HG03442 (cell line): Measurements from ENCODE around the gene BCL2L11.

Experiments
- ATAC-seq: cut with Tn5 transposase; IDR thresholded peaks from one replicate; pipeline ENCODE4 v1.9.1; 2021; ENCODE audit warnings: mild to moderate bottlenecking, moderate library complexity; ENCODE audit not compliant: unreplicated experiment

The BCL2L11 gene

DNA sequence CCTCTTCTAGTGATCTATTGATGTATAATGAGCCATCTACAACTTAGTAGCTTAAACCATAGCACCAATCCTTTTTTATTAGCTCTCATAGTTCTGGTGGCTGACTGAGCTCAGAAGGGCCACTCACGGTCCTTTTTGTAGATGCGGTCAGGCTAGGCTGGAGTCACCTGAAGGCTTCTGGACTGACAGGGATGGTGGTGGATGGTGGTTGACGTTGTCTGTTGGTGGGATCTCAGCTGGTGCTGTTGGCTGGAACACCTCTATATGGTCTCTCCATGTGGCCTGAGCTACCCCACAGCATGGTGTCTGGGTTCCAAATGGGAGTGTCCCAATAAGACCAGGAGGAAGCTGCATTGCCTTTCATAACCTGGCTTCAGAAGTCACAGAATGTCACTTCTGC lies 68.0 kb downstream of the BCL2L11 start:
- ATAC-seq, result no peak

DNA sequence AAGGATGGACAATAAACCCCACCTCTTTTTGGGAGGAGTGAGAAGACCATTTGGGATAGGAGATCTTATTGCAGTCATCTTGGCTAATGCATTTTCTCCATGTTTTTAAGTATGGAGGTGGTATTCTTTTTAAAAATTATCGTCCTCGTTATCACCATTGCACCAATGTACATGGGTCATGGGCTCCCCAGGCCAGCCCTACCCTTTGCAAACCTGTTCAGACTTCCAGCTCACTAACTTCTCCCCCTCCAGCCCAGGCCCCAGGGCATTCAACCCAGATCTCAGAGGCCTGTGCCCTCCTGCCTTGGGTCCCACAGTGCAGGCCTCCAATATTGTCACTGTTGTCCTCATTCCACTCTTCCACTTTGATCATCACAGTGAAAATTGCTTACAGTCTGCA lies 68.4 kb downstream of the BCL2L11 start:
- ATAC-seq, result no peak

DNA sequence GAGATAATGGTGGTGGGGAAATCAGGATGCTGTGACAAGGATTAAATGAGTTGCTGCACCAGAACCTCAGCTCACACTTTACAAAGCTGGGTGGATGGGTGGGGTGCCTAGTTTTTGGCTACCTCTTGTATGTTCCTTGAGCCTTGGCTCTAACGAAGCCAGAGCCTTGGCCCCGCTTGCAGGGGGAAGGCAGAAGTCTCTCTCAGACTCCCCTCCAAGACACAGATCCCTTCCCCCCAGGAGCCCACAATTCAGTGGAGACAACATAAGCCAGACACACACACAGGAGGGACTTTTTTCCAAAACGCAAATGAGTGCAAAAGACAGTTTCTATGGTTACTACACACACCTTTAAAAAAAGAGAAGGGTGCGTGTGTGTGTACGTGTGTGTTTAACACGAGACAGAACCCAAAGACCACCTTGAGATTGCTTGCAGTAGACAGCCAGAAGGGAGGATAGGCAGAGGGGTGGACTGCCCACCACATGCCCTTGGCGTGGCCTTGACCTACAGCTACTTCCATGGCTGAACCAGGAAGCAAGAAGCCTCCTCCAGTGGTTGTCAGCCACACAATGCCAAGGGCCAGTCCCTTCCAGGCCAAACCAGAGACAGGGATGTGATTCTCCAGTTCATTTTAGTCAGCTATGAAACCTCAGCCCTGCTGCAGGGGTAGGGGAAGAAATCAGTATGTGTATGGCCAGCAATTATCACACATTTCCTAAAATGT lies 70.3 kb downstream of the BCL2L11 start:
- no peak for ATAC-seq

DNA sequence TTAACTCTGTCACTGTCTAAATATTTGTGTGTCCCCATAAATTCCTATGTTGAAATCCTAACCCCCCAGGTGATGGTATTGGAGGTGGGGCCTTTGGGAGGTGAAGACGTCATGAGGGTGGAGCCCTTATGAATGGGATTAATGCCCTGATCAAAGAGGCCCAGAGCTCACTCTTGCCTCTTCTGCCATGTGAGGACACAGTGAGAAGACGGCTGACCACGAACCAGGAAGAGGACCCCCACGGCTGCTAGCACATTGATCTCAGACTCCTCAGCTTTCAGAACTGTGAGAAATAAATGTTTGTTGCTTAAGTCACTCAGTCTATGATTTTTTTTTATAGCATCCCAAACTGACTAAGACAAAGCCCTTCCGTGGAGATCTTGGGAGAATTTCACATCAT lies 71.2 kb downstream of the BCL2L11 start:
- no peak for ATAC-seq

DNA sequence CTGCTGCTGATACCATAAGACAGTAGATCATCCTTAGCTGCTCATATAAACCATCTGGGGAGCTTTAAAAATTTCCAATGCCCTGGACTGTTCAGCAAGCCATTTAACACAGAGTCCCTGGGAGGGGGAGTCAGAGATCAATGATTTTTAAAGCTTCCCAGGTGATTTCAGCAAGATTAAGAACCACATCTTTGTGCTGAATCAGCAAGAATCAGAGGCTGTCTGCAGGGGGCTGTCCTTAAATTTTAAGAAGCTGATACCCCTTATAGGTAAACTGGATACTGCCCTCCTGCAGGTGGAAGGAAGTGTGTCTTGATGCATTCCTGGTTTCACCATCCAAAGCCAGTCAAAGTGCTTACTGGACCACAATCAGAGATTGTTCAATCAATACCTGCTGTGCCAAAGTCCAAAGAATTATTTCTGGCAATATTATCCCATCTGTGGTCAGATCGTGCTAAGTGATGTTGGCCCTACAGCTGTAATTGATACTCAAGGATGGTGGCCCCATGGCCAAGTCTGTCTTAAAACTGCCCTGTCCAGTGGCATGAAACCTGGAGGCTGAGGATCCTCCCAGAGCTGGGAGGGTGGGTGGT lies 72.2 kb downstream of the BCL2L11 start:
- no peak for ATAC-seq

DNA sequence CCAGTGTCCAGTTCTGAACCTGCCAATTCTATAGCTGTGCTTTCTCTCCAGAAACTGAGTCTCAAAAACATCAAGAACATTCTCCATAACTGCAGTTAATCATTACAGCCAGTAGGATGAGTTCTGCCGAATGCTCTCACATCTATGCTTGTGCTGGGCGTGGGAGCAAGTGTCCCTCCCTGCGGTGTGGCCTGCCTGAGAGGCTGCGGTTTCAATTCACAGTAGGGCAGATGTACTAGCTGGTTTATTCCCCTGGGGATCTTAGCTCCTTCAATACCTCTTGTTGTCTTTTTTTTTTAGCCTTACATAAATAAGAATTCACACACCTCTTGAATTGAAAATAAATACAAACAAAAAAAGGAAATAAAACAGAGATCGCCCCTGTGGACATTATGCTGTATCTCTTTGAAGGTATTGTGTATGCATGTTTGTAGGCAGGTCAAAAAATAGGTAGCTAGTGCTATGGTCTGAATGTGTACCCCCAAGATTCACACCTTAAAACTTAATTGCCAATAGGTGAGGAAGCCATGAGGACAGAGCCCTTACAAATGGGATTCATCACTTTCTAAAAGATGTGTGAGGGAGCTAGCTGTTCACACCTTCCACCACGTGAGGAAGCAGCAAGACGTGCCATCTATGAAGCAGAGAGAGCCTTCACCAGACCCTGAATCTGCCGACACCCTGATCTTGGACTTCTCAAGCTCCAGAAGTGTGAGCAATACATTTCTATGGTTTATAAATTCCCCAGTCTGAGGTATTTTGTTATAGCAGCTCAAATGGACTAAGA lies 74.3 kb downstream of the BCL2L11 start:
- ATAC-seq, result peak; percentile 80

DNA sequence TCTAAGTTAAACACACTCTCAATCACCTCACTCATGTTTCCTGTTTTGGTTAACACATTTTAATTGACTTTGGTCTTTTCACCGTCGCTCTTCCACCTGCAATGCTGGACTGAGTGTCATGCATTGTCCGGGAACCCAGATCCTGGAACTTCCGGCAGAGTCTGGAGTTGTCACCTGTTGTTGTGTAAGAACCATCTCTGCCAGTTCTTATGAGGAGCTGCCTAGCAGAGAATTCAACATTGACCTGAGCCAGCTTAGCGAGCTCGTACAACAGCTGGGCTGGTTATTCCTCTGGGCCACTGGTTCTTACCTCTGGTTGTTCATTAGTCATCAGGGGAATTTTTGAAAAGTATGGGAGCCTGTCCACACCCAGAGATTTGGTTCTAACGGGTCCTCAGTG lies 75.7 kb downstream of the BCL2L11 start:
- ATAC-seq, result no peak

DNA sequence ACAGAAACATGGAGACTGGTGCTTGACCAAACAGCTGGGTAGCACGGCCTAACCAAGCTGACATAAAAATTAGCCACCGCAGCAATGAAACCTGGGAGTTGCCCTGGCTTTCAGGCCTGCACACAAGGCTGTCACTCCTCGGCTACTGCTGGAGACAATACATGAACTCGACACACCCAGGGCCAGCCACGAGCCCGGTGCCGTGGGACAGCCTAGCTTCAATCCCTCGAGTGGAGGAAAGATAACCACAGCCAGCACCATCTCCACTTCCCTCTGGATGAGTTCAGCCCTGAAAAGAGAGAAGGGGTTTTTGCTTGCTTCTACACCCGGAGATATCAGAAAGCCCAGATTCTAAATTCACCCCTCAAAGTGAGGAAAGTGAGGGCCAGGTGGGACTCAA lies 78.0 kb downstream of the BCL2L11 start:
- no peak for ATAC-seq

DNA sequence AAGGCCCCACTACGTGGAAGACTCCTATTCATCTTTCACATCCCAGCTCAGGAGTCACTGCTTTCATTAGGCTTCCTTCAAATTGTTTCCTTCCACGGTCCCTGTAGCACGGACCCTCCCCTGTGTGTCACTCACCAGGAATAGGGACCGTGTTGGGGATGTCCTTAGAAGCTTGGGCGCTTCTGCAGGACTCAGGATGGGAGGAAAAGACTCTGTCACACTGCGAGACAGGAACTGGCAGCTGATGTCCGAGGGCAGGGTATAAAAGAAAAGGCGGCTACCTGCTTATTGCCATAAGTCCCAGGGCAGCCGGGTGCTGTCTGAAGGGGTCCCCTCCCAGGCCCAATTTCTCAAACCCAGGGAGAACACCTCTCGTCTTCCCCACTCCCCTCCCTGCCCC lies 79.1 kb downstream of the BCL2L11 start:
- no peak for ATAC-seq

DNA sequence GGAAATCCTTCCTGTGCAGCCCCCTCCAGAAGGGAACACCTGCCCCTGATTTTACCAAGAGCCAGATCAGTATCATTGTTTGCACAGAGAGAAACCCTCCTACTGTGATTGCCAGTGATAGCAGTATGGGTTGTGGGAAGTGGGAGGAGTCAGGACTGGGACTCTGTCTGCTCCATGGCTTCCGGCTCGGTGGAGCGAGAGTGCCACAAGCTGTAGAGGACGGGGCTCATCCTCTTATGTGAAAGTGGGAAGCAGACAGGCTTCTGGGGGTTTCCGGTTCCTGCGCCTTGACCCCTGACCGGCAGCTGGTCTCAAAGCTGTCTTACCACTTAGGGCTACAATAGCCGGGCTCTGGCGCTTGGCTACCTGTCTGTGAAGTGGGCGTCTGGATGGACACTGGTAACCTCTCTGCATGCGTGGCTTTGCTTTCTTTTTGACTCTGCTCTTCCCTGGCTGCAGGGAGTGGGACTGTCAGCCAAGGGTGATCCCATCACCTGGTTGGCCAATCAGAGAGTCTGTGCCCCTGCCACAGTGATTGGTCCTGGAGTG lies 79.7 kb downstream of the BCL2L11 start:
- no peak for ATAC-seq

DNA sequence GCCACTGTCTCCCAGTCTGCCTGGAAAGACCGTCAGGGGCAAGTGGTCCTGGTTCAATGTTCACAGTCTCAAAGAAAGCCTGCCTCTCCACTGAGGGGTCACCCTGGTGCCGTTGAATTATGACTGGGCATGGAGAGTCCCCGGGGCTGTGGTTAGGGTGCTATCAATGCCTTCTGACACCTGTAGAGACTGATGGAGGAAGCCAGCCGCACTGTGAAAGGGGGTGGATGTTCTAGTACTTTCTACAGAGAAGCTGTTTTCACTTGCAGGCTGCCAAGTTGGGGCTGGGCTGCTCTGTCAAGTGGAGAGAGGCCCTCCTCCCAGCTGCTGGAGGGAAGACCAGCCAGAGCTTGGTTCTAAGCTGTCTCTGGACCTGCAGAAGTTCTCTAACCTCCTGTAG lies 80.5 kb downstream of the BCL2L11 start:
- ATAC-seq, result peak; percentile 74

DNA sequence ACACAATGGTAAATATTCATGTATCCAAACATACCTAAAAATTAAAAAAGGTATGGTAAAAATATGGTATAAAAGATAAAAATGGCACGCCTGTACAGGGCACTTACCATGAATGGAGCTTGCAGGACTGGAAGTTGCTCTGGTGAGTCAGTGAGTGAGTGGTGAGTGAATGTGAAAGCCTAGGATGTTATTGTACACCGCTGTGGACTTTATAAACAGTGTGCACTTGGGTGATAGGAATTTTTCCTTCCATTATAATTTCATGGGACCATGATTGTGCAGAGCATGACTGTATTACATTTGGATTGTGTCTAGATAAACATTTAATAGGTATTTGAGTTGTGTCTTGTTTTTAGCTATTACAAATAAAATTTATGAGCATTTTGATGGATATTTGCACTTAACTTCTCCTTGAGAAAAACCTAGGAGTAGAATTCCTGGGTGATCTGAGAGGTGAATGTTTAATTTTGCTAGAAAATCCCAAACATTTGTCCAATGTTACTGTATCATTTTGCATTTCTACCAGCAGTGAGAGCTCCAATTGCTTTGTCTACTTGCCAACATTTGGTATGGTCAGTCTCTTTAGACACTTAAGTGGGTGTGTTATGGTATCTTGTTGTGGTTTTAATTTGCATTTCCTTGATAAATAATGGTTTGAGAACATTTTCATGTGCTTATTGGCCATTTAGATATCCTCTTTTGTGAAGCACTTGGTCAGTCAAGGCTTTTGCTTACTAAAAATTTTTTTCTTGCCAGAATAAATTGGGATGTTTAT lies 81.7 kb downstream of the BCL2L11 start:
- no peak for ATAC-seq

DNA sequence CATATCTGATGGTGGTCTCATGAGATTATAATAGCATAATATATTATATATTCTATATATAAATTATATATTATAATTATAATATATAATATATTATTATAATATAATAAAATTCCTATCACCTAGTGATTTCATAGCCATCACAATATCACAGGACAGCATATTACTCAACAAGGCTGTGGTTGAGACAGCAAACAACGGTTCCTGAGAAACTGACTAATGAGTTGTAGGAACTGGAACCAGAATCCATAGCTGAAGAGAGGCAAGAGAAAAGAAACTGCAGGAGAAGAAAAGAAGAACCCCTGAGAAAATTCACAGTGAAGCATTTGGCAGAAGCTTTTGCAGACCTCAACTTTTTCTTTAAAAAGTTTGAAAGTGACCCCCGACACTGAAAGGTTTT lies 84.0 kb downstream of the BCL2L11 start:
- no peak for ATAC-seq

DNA sequence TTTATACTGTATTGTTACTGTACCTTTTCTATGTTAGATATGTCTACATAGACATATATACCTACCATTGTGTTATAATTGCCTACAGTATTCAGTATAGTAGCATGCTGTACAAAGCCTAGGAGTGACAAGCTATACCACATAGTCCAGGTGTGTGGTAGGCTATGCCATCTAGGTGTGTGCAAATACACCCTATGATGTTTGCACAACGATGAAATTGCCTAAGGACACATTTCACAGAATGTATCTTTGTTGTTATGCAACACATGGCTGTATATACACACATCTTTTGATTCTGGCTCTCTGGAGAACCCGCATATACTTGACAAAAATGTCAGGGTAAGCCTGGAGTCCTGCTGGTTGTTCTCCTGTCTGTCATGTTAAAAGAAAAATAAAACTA lies 85.1 kb downstream of the BCL2L11 start:
- no peak for ATAC-seq

DNA sequence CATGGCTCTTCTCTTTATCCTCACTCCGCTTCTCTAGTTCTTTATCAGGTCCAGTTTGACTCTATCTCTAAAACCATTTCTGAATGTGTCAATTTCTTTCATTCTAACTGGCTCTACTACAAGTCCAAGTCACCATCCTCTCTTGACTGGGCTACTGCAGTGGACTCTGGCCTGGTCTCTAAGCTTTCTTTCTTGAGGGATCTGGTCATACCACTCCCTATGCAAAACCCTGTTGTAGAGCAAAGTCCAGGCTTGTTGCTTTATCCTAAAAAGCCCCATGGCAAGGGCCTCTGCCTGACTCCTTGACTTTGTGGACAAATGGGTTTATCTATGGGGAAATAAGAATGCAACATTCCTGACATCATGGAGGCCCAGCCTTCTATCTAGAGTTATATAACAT lies 87.1 kb downstream of the BCL2L11 start:
- no peak for ATAC-seq

DNA sequence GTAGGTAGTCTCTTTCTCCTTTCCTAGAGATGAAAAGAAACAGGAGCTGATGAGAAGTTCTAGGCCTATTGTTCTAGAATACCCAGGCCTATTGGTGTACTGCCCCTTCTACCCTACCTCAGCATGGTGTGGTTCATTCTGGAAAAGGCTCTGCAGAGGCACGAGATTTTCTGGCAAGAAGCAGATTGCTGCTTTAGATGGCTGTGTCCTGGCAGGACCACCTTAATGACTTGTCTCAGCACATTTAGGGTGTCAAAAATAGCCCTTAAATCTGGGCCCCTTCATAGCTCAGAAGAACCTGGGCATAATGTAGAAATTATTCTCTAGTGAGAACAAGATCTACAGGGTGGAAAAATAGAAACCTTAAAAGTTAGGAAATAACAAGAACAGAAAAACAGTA lies 87.9 kb downstream of the BCL2L11 start:
- no peak for ATAC-seq

DNA sequence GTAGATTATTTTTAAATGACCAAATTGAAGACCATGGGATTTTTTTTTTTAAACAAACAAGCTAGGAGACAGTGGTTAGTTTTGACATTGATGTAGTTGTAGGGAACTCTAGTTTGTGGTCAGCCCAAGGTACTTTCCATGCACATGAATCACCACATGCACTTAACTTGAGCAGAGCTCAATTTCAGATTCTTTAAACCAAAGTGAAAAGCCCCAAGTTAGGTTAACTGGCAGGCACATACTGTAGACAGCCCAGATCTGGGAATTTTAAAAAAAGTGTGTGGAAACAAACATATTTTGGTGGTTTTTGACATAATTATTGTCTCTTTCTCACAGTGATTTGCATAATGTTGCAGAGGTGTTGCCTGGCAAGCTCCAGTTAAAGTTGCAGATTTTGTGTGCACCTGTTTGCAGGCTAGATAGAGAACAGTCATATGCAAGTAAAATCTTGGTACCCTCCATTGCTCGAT lies 88.4 kb downstream of the BCL2L11 start:
- ATAC-seq, result peak; percentile 93

DNA sequence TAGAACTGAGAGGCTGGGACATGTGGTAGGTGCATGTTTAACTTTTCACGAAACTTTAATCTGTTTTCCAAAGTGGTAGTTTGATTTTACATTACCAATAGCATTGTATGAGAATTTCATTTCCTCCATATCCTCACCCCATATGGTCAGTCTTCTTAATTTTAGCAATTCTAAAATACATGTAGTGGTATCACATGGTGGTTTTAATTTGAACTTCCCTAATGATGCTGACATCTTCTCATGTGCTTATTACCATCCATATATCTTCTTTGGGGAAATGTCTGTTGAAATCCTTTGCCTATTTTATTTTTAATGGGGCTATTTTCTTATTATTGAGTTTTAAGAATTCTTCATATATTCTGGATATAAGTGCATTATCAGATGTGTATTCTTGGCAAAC lies 89.3 kb downstream of the BCL2L11 start:
- ATAC-seq, result no peak

DNA sequence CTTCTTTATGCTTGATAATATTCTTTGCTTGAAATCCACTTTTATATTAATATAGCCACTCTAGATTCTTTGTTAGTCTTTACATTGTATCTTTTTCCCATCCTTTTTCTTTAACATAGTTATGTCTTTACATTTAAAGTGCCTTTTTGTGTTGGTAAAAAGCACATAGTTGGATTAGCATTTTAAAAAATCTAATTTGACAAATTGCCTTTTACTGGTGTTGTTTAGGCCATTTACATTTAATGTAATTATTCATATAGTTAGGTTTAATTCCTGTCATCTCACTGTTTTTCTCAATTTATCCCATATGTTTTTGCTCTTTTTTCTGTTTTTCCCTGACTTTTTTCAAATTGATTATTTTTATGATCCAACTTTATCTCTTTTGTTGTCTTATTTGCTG lies 93.2 kb downstream of the BCL2L11 start:
- no peak for ATAC-seq

DNA sequence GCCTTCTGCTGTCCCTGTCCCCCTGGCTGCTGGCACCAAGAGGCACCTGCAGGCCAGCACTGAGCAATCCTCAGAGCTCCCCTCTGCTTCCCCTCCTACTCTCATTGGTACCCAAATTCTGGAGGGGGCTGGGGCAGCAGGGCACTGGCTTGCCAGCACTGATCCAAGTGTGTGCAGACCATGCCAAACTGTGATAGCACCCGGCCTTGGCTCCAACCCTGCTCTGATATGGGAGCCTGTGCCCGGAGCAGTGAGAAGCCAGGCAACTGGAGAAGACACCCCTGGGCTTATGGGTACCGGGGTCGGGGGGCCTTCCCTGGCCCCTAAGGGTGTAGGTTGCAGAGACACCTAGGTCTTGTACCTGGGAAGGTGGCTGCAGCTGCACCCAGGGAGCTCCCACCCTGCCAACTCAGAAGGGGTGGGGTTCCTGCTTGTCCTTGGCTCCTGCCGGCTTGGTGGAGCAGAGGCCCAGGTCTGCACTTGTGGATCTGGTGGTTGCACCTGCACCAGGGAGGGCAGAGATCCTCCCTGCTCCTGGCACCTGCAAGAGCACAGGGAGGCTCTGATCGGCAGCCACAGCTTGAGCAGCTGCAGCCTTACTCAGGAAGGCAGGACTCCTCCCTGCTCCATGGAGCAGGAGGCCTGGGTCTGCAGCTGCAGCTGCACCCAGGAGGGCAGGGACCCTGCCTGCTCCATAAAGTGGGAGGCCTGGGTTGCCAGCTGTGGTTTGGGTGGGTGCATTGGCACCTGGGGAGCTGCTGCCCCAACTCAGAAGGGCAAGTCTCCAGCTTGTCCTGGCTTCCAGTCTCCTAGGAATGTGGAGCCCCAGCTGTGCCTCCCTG lies 96.3 kb downstream of the BCL2L11 start:
- no peak for ATAC-seq
